Measurements from ENCODE around the gene EBF4. TPM values are rescaled to one million over a fixed set of nuclear protein-coding genes. Genes with fewer than 3 reads are reported as not detected.
A peak's percentile ranks its signal among the peaks of the same experiment; 100 is the strongest.

The EBF4 gene
- polyA plus RNA-seq, 3 donors, result 0.12 TPM; not detected in 2

GRCh38 chr20:2698186-2698817 lies 5.7 kb downstream of the EBF4 start:
- Histone ChIP-seq H3K36me3 (replicated peaks in 1 of 2; ENCODE audit: control insufficient read depth in 1 of 2, insufficient read depth in 2 of 2, low read length in 2 of 2) (no peaks in the 10 kb centered on the region), H3K4me1 (ENCODE audit: control insufficient read depth in 1 of 2, insufficient read depth in 2 of 2, low read length in 2 of 2) (peaks cover 0 to 5% of the 10 kb centered on the region in 2 donors), H3K9me3 (replicated peaks in 1 of 2; ENCODE audit: control insufficient read depth in 1 of 2, insufficient read depth in 1 of 2, low read length in 2 of 2) (peaks cover 0 to 16% of the 10 kb centered on the region in 2 donors), H3K9ac (ENCODE audit: insufficient read depth, low read length, poor library complexity, severe bottlenecking) (no peak overlapping the region), H3K79me2 (ENCODE audit: insufficient read depth, low read length) (no peaks in the 10 kb centered on the region), H3K4me2 (replicated peaks; ENCODE audit: extremely low read depth, low read length, poor library complexity, severe bottlenecking) (no peak overlapping the region), H3K4me3 (replicated peaks in 1 of 3; ENCODE audit: low read depth in 2 of 3, low read length in 3 of 3) (no peak overlapping the region), H2AFZ (ENCODE audit: insufficient read depth, low read depth, low read length, poor library complexity, severe bottlenecking) (no peak overlapping the region), H3K27ac (ENCODE audit: low read depth in 1 of 2, low read length in 2 of 2) (no peak overlapping the region), H3K27me3 (ENCODE audit: control insufficient read depth in 2 of 2, insufficient read depth in 2 of 2, low read length in 2 of 2) (peaks cover 24 to 38% of the 10 kb centered on the region in 2 donors), H4K20me1 (ENCODE audit: insufficient read depth, low read length) (no peaks in the 10 kb centered on the region)
- Mint-ChIP-seq H3K27ac (no peak overlapping the region), H3K9me3 (peaks cover 0 to 13% (median 5%) of the 10 kb centered on the region in 7 donors), H3K4me1 (no peaks in the 10 kb centered on the region), H3K36me3 (no peaks in the 10 kb centered on the region), H3K27me3 (ENCODE audit: low read depth in 3 of 3) (peaks cover 37 to 64% (median 47%) of the 10 kb centered on the region in 3 donors), H3K4me3 (no peak overlapping the region)
- WGBS (ENCODE audit: insufficient coverage), result 100% methylated on average over 1 of the region's 4 CpGs
- intact Hi-C loops (cut with micrococcal nuclease), result no loop called here
- DNase-seq, result no peak
- no peak for TF ChIP-seq CTCF (IDR thresholded peaks at IDR 0.05)

GRCh38 chr20:2698912-2699311 lies 6.3 kb downstream of the EBF4 start:
- Mint-ChIP-seq H3K9me3 (peaks cover 0 to 17% (median 11%) of the 10 kb centered on the region in 7 donors), H3K27me3 (ENCODE audit: low read depth in 3 of 3) (peaks cover 34 to 58% (median 45%) of the 10 kb centered on the region in 3 donors), H3K4me1 (no peaks in the 10 kb centered on the region), H3K4me3 (peak overlapping the region in 1 of 2 donors; percentile 49), H3K36me3 (no peaks in the 10 kb centered on the region), H3K27ac (peak overlapping the region in 1 of 7 donors; percentile 74)
- Histone ChIP-seq H2AFZ (ENCODE audit: insufficient read depth, low read depth, low read length, poor library complexity, severe bottlenecking) (no peak overlapping the region), H3K4me1 (ENCODE audit: control insufficient read depth in 1 of 2, insufficient read depth in 2 of 2, low read length in 2 of 2) (no peaks in the 10 kb centered on the region), H3K4me2 (replicated peaks; ENCODE audit: extremely low read depth, low read length, poor library complexity, severe bottlenecking) (no peak overlapping the region), H3K36me3 (replicated peaks in 1 of 2; ENCODE audit: control insufficient read depth in 1 of 2, insufficient read depth in 2 of 2, low read length in 2 of 2) (no peaks in the 10 kb centered on the region), H3K4me3 (replicated peaks in 1 of 3; ENCODE audit: low read depth in 2 of 3, low read length in 3 of 3) (no peak overlapping the region), H3K27ac (ENCODE audit: low read depth in 1 of 2, low read length in 2 of 2) (no peak overlapping the region), H3K27me3 (ENCODE audit: control insufficient read depth in 2 of 2, insufficient read depth in 2 of 2, low read length in 2 of 2) (peaks cover 19 to 34% of the 10 kb centered on the region in 2 donors), H3K9me3 (replicated peaks in 1 of 2; ENCODE audit: control insufficient read depth in 1 of 2, insufficient read depth in 1 of 2, low read length in 2 of 2) (peaks cover 4 to 14% of the 10 kb centered on the region in 2 donors), H4K20me1 (ENCODE audit: insufficient read depth, low read length) (no peaks in the 10 kb centered on the region), H3K9ac (ENCODE audit: insufficient read depth, low read length, poor library complexity, severe bottlenecking) (no peak overlapping the region), H3K79me2 (ENCODE audit: insufficient read depth, low read length) (no peaks in the 10 kb centered on the region)
- no peak for DNase-seq
- WGBS (ENCODE audit: insufficient coverage), result 89% methylated on average over 3 of the region's 4 CpGs
- intact Hi-C loops (cut with micrococcal nuclease), result no loop called here
- no peak for TF ChIP-seq CTCF (IDR thresholded peaks at IDR 0.05)
